Activated CD4-positive, alpha-beta T cell treated with anti-CD3 and anti-CD28 coated beads, Interleukin-2, Interleukin-4, amounts not matched to agents 100 ng/mL and 50 ng/mL, durations not matched to agents 16 hours and 8 hours (primary cell): ENCODE results near the gene ATPAF1.
A peak's percentile ranks its signal among the peaks of the same experiment; 100 is the strongest.
"Not testable (repeated sequence)": the region's sequence is repeated elsewhere in the genome, so short reads cannot be mapped to it uniquely, and the experiment has no call there.

Experiments used
- DNase-seq: peaks from one replicate; pipeline ENCODE4 v3.0.0-alpha.2; 2020; ENCODE audit warnings: low spot score

ATPAF1 gene, protein sequence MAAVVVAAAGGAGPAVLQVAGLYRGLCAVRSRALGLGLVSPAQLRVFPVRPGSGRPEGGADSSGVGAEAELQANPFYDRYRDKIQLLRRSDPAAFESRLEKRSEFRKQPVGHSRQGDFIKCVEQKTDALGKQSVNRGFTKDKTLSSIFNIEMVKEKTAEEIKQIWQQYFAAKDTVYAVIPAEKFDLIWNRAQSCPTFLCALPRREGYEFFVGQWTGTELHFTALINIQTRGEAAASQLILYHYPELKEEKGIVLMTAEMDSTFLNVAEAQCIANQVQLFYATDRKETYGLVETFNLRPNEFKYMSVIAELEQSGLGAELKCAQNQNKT

GRCh38 chr1:46667782-46668760 lies at the start of gene ATPAF1:
Gene ATPAF1, minus strand, starts transcription at chr1:46668364. Its CDS starts 42 bp downstream, at chr1:46668322.
- DNase-seq: peak; percentile 75

DNA sequence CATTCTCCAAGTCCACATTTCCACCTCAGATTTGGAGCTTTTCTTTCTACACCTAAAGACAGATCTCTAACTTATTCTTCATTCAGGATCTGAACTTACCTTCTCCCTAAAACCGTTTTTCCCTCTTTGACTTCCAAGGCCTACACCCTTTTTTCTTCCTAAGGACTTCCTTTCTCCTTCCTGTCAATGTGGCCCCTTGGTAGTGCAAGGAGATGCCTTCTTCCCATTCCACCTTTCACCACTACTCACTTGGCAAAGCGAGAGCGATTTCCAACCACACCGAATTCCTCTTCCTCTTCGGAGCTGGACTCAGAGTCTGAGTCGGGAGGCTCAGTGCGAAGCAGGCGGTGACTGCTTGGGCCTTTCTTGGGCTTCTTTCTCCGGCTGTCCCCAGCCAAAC lies 49.5 kb upstream of the ATPAF1 start:
- no peak for DNase-seq

DNA sequence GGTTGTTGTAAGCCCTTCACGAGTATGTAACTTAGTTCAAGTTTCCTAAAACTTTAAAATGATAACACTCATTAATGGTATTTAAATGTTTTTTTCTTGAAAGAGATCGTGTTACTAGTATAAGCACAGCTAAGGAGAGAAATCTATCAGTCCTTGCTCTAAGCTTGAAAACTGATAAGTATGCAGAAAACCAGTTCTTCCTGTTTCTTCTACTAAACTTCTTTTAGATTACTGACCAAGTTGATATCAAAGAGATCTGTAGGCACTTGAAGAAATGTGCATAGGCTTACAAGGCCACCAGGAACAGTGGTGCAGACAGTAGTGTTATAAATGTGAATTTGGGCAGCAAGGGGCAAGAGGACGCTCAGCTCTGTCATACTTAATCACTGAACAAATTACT lies 46.8 kb upstream of the ATPAF1 start:
- DNase-seq: no peak

GRCh38 chr1:46708121-46708520 lies 40.0 kb upstream of the ATPAF1 start:
- DNase-seq: no peak

GRCh38 chr1:46705408-46705807 lies 37.2 kb upstream of the ATPAF1 start:
- DNase-seq: no peak

DNA sequence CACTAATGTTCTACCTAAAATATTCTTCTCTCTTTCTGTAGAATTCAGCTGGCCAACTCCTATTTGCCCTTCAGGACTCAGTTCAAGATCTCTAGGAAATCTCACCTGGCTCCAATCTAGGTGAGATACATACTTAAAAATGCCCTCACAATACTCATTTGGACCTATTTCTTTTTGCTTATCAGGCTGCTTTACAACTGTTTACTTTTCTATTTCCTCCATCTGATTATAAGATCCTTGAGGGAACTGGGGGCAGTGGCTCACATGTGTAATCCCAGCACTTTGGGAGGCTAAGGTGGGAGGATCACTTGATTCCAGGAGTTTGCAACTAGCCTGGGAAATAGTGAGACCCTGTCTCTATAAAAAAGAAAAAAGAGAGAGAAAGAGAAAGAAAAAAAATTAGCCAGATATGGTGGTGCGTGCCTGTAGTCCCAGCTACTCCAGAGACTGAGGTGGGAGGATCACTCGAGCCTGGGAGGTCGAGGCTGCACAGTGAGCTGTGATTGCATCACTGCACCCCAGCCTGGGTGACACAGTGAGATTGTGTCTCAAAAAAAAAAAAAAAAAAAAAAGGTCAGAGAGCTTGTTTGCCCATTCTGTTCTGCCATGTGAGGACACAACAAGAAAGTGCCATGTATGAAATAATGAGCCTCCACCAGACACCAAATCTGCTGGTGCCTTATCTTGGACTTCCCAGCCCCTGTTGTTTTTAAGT lies 35.9 kb upstream of the ATPAF1 start:
- no peak for DNase-seq

- no peak for DNase-seq
Measured at GRCh38 chr1:46699666-46700065, 31.5 kb upstream of the ATPAF1 start.

GRCh38 chr1:46697053-46697452 lies 28.9 kb upstream of the ATPAF1 start:
- DNase-seq: no peak

GRCh38 chr1:46694676-46695075 lies 26.5 kb upstream of the ATPAF1 start:
- not testable (repeated sequence) for DNase-seq

DNA sequence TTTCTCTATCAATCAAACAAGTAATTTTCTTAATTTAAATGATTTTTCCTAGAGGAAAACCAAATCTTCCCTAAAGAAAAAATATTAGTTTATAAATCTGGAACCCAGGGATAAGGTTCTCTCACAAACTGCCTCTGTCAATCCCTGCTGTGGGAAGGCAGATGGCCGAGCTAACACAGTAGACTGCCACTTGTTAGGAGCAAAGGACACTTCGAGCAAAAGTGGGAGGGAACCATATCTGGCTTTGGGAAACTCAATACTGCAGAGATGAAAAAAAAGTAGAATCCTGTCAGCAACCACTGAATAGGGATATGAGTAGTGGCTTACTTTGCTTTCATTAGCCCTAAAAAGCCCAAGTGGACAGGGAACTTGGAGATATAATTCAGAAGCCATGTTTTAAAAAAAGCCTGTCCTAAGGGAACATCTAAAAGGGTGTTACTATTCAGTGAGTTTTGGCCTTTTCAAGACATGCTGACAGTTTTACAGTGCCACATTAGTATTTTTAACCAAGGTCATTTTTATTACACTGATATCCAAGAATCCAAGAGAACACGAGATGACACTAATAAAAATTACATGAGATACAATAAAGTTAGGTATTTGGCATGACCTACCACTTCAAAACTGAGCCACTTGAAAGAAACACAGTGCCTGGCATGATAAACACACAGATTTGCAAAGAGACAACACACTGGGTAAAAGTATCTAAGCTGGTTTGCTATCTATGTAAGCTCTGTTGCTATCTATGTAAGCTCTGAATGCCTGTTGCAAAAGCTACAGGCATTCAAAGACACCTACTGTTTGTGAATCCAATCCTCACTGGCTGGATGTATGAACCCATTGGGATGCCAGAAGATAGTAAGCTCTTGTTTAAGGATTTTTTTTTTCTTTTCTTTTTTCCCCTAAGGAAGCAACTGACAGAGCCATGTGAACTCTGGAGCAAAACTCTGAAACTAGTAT lies 24.9 kb upstream of the ATPAF1 start:
- no peak for DNase-seq

GRCh38 chr1:46691997-46692790 lies 24.0 kb upstream of the ATPAF1 start:
- no peak for DNase-seq

DNA sequence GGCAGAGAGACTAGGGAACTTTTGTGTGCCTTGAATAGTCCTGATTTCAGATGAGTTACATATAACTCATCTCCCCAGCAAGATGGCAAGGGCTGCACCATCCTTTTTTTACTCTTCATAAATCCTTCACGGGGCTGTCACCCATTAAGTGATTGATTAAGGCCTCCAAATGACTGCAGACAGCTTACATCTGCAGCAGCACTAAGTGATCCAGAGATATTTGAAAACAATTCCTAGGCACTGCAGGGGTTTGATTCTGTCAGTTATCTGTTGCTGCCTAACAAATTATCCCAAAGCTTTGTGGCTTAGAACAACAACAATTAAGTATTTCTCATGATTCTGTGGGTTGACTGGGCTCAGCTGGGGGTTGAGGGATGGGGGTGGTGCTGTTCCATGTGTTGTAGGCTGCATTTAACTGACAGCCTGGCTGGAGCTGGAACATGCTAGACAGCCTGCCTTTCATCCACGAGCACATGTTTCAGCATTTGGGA lies 22.8 kb upstream of the ATPAF1 start:
- no peak for DNase-seq

- no peak for DNase-seq
Measured at GRCh38 chr1:46689897-46690296, 21.7 kb upstream of the ATPAF1 start.

DNA sequence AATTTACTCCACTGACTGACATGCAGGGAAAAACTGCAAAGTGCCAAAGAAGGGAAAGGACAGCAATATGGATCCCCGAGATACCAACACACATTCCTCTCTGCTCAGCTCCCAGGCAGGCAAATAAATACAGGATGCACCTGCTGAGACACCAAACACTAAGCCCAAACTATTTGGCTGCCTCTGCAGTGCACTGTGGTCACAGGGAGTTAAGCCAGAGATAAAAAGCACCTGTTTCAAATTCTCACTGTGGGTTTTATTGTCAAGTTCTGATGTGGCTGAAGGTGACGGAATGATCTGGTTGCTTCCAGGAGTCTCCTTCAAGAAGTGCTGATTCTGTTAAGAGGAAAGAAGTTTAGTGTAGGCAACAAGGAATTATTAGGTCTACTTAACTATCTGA lies 21.2 kb upstream of the ATPAF1 start:
- no peak for DNase-seq

GRCh38 chr1:46687921-46688509 lies 19.9 kb upstream of the ATPAF1 start:
- no peak for DNase-seq

- no peak for DNase-seq
Measured at GRCh38 chr1:46687093-46687659, 19.0 kb upstream of the ATPAF1 start.

GRCh38 chr1:46686255-46686654 lies 18.1 kb upstream of the ATPAF1 start:
- DNase-seq: no peak

GRCh38 chr1:46684670-46685069 lies 16.5 kb upstream of the ATPAF1 start:
- no peak for DNase-seq

- no peak for DNase-seq
Measured at GRCh38 chr1:46682064-46682463, 13.9 kb upstream of the ATPAF1 start.
